ENCODE measurements around the gene TRRAP. TPM values are rescaled to one million over a fixed set of nuclear protein-coding genes. Genes with fewer than 3 reads are reported as not detected.

TRRAP gene
- total and polyA plus RNA-seq, 2 of the 4 experiments (the other 2 are of a cell fraction), result 12.5 to 18.1 TPM

DNA sequence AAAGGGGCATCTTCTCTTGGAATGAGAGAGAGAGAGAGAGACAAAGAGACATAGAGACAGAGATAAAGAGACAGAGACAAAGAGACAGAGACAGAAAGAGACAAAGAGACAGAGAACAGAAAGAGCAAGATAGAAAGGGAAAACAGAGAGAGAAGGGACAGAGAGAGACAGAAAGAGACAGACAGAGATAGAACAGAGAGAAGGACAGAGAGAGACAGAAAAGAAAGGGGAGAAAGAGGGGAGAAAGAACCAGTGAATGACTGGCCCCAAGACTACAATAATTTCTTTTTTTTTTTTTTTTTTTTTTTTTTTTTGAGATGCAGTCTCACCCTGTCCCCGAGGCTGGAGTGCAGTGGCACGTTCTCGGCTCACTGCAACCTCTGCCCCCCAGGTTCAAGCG, 16.1 kb upstream of the TRRAP start:
- H3K56ac ChIP-seq (ENCODE audit: extremely low read depth, insufficient read depth, low read length), result no peak overlapping the region
- H2BK5ac ChIP-seq (ENCODE audit: low read depth, low read length, poor library complexity, severe bottlenecking), result no peak overlapping the region
- no peaks in the 10 kb centered on the region for H3K27me3 ChIP-seq (ENCODE audit: control insufficient read depth, insufficient read depth, low read length)
- no peak overlapping the region for H3K9ac ChIP-seq (ENCODE audit: low read depth, low read length)
- no CpG with 5 or more reads among the region's 4 CpGs for WGBS, 2 experiments (ENCODE audit: extremely low coverage in 2 of 2, insufficient read length in 1 of 2)
- peaks cover 9% of the 10 kb centered on the region for H3K9me1 ChIP-seq (ENCODE audit: insufficient read depth, low read length)
- no peak overlapping the region for H2BK15ac ChIP-seq (ENCODE audit: low read depth, low read length)
- no peaks in the 10 kb centered on the region for H3K36me3 ChIP-seq (ENCODE audit: control insufficient read depth, insufficient read depth, low read length)
- H3K4ac ChIP-seq (ENCODE audit: low read depth, low read length), result no peak overlapping the region
- H3K79me1 ChIP-seq (ENCODE audit: low read depth in 1 of 2, low read length in 2 of 2), result peaks cover 0 to 3% of the 10 kb centered on the region in 2 experiments; a peak in 1 of 4 replicates
- no peak for TF ChIP-seq SMC3 (IDR thresholded peaks at IDR 0.05; ENCODE audit: low read depth, low read length)
- TF ChIP-seq RCOR1 (IDR thresholded peaks at IDR 0.05; ENCODE audit: insufficient replicate concordance, low read length), result no peak
- no peak for TF ChIP-seq POLR2A (IDR thresholded peaks at IDR 0.05; ENCODE audit: low read depth, low read length)
- TF ChIP-seq, protein P1, sequence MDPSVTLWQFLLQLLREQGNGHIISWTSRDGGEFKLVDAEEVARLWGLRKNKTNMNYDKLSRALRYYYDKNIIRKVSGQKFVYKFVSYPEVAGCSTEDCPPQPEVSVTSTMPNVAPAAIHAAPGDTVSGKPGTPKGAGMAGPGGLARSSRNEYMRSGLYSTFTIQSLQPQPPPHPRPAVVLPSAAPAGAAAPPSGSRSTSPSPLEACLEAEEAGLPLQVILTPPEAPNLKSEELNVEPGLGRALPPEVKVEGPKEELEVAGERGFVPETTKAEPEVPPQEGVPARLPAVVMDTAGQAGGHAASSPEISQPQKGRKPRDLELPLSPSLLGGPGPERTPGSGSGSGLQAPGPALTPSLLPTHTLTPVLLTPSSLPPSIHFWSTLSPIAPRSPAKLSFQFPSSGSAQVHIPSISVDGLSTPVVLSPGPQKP (IDR thresholded peaks at IDR 0.05; ENCODE audit: borderline replicate concordance, low read depth, low read length), result no peak
- no peak for TF ChIP-seq CEBPB (IDR thresholded peaks at IDR 0.05; ENCODE audit: low read depth, low read length)
- TF ChIP-seq, protein P2, sequence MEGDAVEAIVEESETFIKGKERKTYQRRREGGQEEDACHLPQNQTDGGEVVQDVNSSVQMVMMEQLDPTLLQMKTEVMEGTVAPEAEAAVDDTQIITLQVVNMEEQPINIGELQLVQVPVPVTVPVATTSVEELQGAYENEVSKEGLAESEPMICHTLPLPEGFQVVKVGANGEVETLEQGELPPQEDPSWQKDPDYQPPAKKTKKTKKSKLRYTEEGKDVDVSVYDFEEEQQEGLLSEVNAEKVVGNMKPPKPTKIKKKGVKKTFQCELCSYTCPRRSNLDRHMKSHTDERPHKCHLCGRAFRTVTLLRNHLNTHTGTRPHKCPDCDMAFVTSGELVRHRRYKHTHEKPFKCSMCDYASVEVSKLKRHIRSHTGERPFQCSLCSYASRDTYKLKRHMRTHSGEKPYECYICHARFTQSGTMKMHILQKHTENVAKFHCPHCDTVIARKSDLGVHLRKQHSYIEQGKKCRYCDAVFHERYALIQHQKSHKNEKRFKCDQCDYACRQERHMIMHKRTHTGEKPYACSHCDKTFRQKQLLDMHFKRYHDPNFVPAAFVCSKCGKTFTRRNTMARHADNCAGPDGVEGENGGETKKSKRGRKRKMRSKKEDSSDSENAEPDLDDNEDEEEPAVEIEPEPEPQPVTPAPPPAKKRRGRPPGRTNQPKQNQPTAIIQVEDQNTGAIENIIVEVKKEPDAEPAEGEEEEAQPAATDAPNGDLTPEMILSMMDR (conservative IDR thresholded peaks at IDR 0.05; ENCODE audit: low read depth, low read length), result no peak
- no peak for TF ChIP-seq RFX5 (IDR thresholded peaks at IDR 0.05; ENCODE audit: low read depth, low read length)
- no peak for TF ChIP-seq BHLHE40 (IDR thresholded peaks at IDR 0.05; ENCODE audit: low read depth, low read length)
- TF ChIP-seq MXI1 (IDR thresholded peaks at IDR 0.05; ENCODE audit: borderline replicate concordance, low read depth, low read length), result no peak
- no peak for TF ChIP-seq CHD1 (IDR thresholded peaks at IDR 0.05; ENCODE audit: low read depth, low read length)
- TF ChIP-seq MAZ (IDR thresholded peaks at IDR 0.05; ENCODE audit: borderline replicate concordance, low read depth, low read length), result no peak
- TF ChIP-seq, protein P3, sequence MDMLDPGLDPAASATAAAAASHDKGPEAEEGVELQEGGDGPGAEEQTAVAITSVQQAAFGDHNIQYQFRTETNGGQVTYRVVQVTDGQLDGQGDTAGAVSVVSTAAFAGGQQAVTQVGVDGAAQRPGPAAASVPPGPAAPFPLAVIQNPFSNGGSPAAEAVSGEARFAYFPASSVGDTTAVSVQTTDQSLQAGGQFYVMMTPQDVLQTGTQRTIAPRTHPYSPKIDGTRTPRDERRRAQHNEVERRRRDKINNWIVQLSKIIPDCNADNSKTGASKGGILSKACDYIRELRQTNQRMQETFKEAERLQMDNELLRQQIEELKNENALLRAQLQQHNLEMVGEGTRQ (IDR thresholded peaks at IDR 0.05; ENCODE audit: low read depth, low read length), result no peak
- TF ChIP-seq MAFK (IDR thresholded peaks at IDR 0.05; ENCODE audit: low read depth, low read length), result no peak
- TF ChIP-seq FOS (IDR thresholded peaks at IDR 0.05; ENCODE audit: low read depth, low read length), result no peak
- H3K9me3 ChIP-seq (ENCODE audit: control insufficient read depth, insufficient read depth, low read length), result no peaks in the 10 kb centered on the region
- H2AK5ac ChIP-seq (ENCODE audit: low read depth, low read length), result no peak overlapping the region
- H2AK9ac ChIP-seq (replicated peaks; ENCODE audit: low read depth, low read length, poor library complexity), result no peak overlapping the region
- H2BK20ac ChIP-seq (ENCODE audit: low read depth, low read length), result no peak overlapping the region
- ChIA-PET POLR2A (ENCODE audit: unreplicated experiment) (no interaction called here), CTCF (interaction anchor here (0.7 kb wide), 1 partner anchor 664 kb away, joined by 3 read pairs; no protein-coding TSS in a partner anchor)
- no peak overlapping the region for H4K5ac ChIP-seq (ENCODE audit: low read depth, low read length)
- no peak overlapping the region for H4K91ac ChIP-seq (ENCODE audit: insufficient read depth, low read depth, low read length)
- dilution Hi-C loops (cut with HindIII; ENCODE audit: low sequenced_read_pairs, unreplicated experiment) (no loop called here), in situ Hi-C loops (cut with MboI; ENCODE audit: low sequenced_read_pairs) (no loop called here), intact Hi-C loops (cut with micrococcal nuclease) (no loop called here)
- H3K18ac ChIP-seq (ENCODE audit: low read depth, low read length), result no peak overlapping the region
- H2AFZ ChIP-seq (replicated peaks; ENCODE audit: low read length, poor library complexity), result no peak overlapping the region
- H2BK120ac ChIP-seq (ENCODE audit: low read depth, low read length), result no peak overlapping the region
- BruUV-seq (replicated peaks), result no TSS peak
- no peak overlapping the region for H3K4me2 ChIP-seq (ENCODE audit: low read depth, low read length)
- H4K8ac ChIP-seq (ENCODE audit: low read depth in 2 of 2, low read length in 2 of 2), result no peak overlapping the region
- ATAC-seq (ENCODE audit: low read depth) (no peak), DNase-seq (no peak)
- peaks cover 7% of the 10 kb centered on the region for H3K4me1 ChIP-seq (ENCODE audit: control insufficient read depth, insufficient read depth, low read length)
- H4K20me1 ChIP-seq (ENCODE audit: insufficient read depth, low read length), result no peaks in the 10 kb centered on the region
- no peak overlapping the region for H3K27ac ChIP-seq (ENCODE audit: insufficient read depth, low read length)
- H3K14ac ChIP-seq (replicated peaks; ENCODE audit: low read depth, low read length), result no peak overlapping the region
- H3K4me3 ChIP-seq (ENCODE audit: insufficient read depth, low read depth, low read length), result no peak overlapping the region
- no peak overlapping the region for H3K23ac ChIP-seq (ENCODE audit: low read depth, low read length)
